Esophagus muscularis mucosa (tissue), 4 donors: ENCODE results near the gene KATNAL2.
"Not testable (repeated sequence)": the region's sequence is repeated elsewhere in the genome, so short reads cannot be mapped to it uniquely, and the experiment has no call there.

Experiments
- EP300 ChIP-seq: sonication (generic); formaldehyde crosslinking; IDR thresholded peaks from one replicate; pipeline ENCODE4 v1.6.1; 2017; ENCODE audit warnings: antibody characterized with exemption
- POLR2A ChIP-seq: fragments of 450-650 bp; IDR thresholded peaks from one replicate; pipeline ENCODE4 v1.6.1; 2017; ENCODE audit warnings: antibody characterized with exemption, moderate library complexity, mild to moderate bottlenecking, low read depth
- POLR2AphosphoS5 ChIP-seq, 2 donors: sonication (generic); formaldehyde crosslinking; IDR thresholded peaks; one replicate each; pipeline ENCODE4 v1.6.1; 2017; ENCODE audit warnings: antibody characterized with exemption in 2 of 2
- TF ChIP-seq, protein P1 (sequence below), 3 experiments: fragments of 200-600 bp in 2 of 3; fragments of 450-650 bp in 1 of 3; sonication (generic) in 2 of 3; IDR thresholded peaks; one replicate each; pipeline ENCODE4 v1.5.1; 2017 to 2019; ENCODE audit warnings: antibody characterized with exemption in 3 of 3, mild to moderate bottlenecking in 2 of 3, moderate library complexity in 1 of 3

DNA sequence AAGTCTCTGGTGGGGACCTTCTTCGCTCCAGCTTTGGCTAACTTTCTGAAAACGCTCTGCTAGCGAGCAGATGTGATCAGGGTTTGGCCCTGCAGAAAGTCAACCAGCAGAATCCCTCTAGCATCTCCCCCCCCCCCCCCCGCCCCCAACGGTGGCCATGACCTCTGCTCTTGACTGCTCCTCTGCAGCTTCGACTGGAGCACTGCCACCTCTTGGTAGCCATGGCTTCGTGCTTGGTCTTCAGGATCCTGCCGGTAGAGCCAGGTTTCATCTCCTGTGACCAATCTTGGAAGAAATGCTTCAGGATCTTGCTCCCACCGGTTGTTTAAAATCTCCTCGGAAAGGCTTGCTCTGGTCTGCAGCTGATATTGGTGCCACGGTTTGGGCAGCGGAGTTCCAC is 113.5 kb downstream of the KATNAL2 start:
- not testable (repeated sequence) for TF ChIP-seq POLR2AphosphoS5 (IDR thresholded peaks at IDR 0.05); POLR2A; EP300
- TF ChIP-seq, protein P1, sequence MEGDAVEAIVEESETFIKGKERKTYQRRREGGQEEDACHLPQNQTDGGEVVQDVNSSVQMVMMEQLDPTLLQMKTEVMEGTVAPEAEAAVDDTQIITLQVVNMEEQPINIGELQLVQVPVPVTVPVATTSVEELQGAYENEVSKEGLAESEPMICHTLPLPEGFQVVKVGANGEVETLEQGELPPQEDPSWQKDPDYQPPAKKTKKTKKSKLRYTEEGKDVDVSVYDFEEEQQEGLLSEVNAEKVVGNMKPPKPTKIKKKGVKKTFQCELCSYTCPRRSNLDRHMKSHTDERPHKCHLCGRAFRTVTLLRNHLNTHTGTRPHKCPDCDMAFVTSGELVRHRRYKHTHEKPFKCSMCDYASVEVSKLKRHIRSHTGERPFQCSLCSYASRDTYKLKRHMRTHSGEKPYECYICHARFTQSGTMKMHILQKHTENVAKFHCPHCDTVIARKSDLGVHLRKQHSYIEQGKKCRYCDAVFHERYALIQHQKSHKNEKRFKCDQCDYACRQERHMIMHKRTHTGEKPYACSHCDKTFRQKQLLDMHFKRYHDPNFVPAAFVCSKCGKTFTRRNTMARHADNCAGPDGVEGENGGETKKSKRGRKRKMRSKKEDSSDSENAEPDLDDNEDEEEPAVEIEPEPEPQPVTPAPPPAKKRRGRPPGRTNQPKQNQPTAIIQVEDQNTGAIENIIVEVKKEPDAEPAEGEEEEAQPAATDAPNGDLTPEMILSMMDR (IDR thresholded peaks at IDR 0.05), result not testable (repeated sequence)
